Measurements from ENCODE around the gene ARID4B. TPM values are rescaled to one million over a fixed set of nuclear protein-coding genes. Genes with fewer than 3 reads are reported as not detected.
"Not testable (repeated sequence)": the region's sequence is repeated elsewhere in the genome, so short reads cannot be mapped to it uniquely, and the experiment has no call there.

The ARID4B gene
- polyA plus RNA-seq, 1 donor from 2014 or later, result 49.3 TPM

- Histone ChIP-seq H3K9me2 (ENCODE audit: insufficient read depth, low read length) (no peaks in the 10 kb centered on the region), H3K27ac (ENCODE audit: low read length) (no peak overlapping the region), H3K4me3 (ENCODE audit: low read length) (no peak overlapping the region), H3K36me3 (ENCODE audit: insufficient read depth, low read length) (no peaks in the 10 kb centered on the region), H3K4me2 (ENCODE audit: low read length) (no peak overlapping the region), H3K27me3 (ENCODE audit: insufficient read depth, low read depth, low read length) (no peaks in the 10 kb centered on the region), H3K9me3 (ENCODE audit: low read length) (no peaks in the 10 kb centered on the region), H3K9ac (ENCODE audit: low read length) (no peak overlapping the region), H2AFZ (ENCODE audit: low read depth, low read length) (no peak overlapping the region), H3K79me2 (replicated peaks; ENCODE audit: insufficient read depth, low read length) (peaks cover 89% of the 10 kb centered on the region), H3F3A (ENCODE audit: insufficient read depth, low read length, poor library complexity, severe bottlenecking) (no peaks in the 10 kb centered on the region), H4K20me1 (ENCODE audit: insufficient read depth) (peaks cover 3% of the 10 kb centered on the region)
- TF ChIP-seq RAD21 (conservative IDR thresholded peaks at IDR 0.05), result no peak
- TF ChIP-seq POLR2AphosphoS5 (IDR thresholded peaks at IDR 0.05), result no peak
- no peak for TF ChIP-seq SMC3 (conservative IDR thresholded peaks at IDR 0.05; ENCODE audit: poor library complexity)
- TF ChIP-seq TAF1 (IDR thresholded peaks at IDR 0.05; ENCODE audit: low read depth), result no peak
- TF ChIP-seq EP300 (conservative IDR thresholded peaks at IDR 0.05; ENCODE audit: poor library complexity, severe bottlenecking), result no peak
- no peak for TF ChIP-seq CTCF (IDR thresholded peaks at IDR 0.05; ENCODE audit: poor library complexity, severe bottlenecking)
- no peak for TF ChIP-seq REST (IDR thresholded peaks at IDR 0.05; ENCODE audit: borderline replicate concordance)
- TF ChIP-seq EZH2 (IDR thresholded peaks at IDR 0.05; ENCODE audit: borderline replicate concordance, insufficient read depth, low read length, poor library complexity, severe bottlenecking), result no peak
- no peak for TF ChIP-seq MXI1 (conservative IDR thresholded peaks at IDR 0.05; ENCODE audit: poor library complexity, severe bottlenecking)
Observed at GRCh38 chr1:235261243-235261642, 66.7 kb downstream of the ARID4B start.

- no peak overlapping the region for H3K4me3 ChIP-seq (ENCODE audit: low read length)
- peaks cover 73% of the 10 kb centered on the region for H3K79me2 ChIP-seq (replicated peaks; ENCODE audit: insufficient read depth, low read length)
- no peak overlapping the region for H2AFZ ChIP-seq (ENCODE audit: low read depth, low read length)
- H3K27me3 ChIP-seq (ENCODE audit: insufficient read depth, low read depth, low read length), result no peaks in the 10 kb centered on the region
- peaks cover 3% of the 10 kb centered on the region for H4K20me1 ChIP-seq (ENCODE audit: insufficient read depth)
- no peaks in the 10 kb centered on the region for H3K9me3 ChIP-seq (ENCODE audit: low read length)
- no peaks in the 10 kb centered on the region for H3F3A ChIP-seq (ENCODE audit: insufficient read depth, low read length, poor library complexity, severe bottlenecking)
- H3K36me3 ChIP-seq (ENCODE audit: insufficient read depth, low read length), result no peaks in the 10 kb centered on the region
- no peak overlapping the region for H3K4me2 ChIP-seq (ENCODE audit: low read length)
- H3K9ac ChIP-seq (ENCODE audit: low read length), result no peak overlapping the region
- H3K9me2 ChIP-seq (ENCODE audit: insufficient read depth, low read length), result no peaks in the 10 kb centered on the region
- no peak overlapping the region for H3K27ac ChIP-seq (ENCODE audit: low read length)
- no peak for TF ChIP-seq CTCF (IDR thresholded peaks at IDR 0.05; ENCODE audit: poor library complexity, severe bottlenecking)
- TF ChIP-seq MXI1 (conservative IDR thresholded peaks at IDR 0.05; ENCODE audit: poor library complexity, severe bottlenecking), result no peak
- TF ChIP-seq EZH2 (IDR thresholded peaks at IDR 0.05; ENCODE audit: borderline replicate concordance, insufficient read depth, low read length, poor library complexity, severe bottlenecking), result no peak
- no peak for TF ChIP-seq REST (IDR thresholded peaks at IDR 0.05; ENCODE audit: borderline replicate concordance)
- TF ChIP-seq TAF1 (IDR thresholded peaks at IDR 0.05; ENCODE audit: low read depth), result no peak
- no peak for TF ChIP-seq EP300 (conservative IDR thresholded peaks at IDR 0.05; ENCODE audit: poor library complexity, severe bottlenecking)
- TF ChIP-seq POLR2AphosphoS5 (IDR thresholded peaks at IDR 0.05), result no peak
- no peak for TF ChIP-seq SMC3 (conservative IDR thresholded peaks at IDR 0.05; ENCODE audit: poor library complexity)
- no peak for TF ChIP-seq RAD21 (conservative IDR thresholded peaks at IDR 0.05)
Observed at GRCh38 chr1:235259133-235259778, 68.7 kb downstream of the ARID4B start.

GRCh38 chr1:235258068-235258467 is 69.9 kb downstream of the ARID4B start:
- H3K9me2 ChIP-seq (ENCODE audit: insufficient read depth, low read length); H3K27ac ChIP-seq (ENCODE audit: low read length); H3K4me3 ChIP-seq (ENCODE audit: low read length); H3K4me2 ChIP-seq (ENCODE audit: low read length); H3K27me3 ChIP-seq (ENCODE audit: insufficient read depth, low read depth, low read length); H3K9ac ChIP-seq (ENCODE audit: low read length); H3K9me3 ChIP-seq (ENCODE audit: low read length); H3F3A ChIP-seq (ENCODE audit: insufficient read depth, low read length, poor library complexity, severe bottlenecking); H2AFZ ChIP-seq (ENCODE audit: low read depth, low read length); H4K20me1 ChIP-seq (ENCODE audit: insufficient read depth); H3K36me3 ChIP-seq (ENCODE audit: insufficient read depth, low read length): not testable (repeated sequence)
- peaks cover 68% of the 10 kb centered on the region for H3K79me2 ChIP-seq (replicated peaks; ENCODE audit: insufficient read depth, low read length)

Measured in neural cell (in vitro differentiated cells).